GM12878 (cell line): ENCODE results near the gene MESP2.

Experiments used
- BCL3 ChIP-seq: IDR thresholded peaks from 2 replicates; pipeline ENCODE4 v1.6.1; 2011; ENCODE audit warnings: borderline replicate concordance, low read depth, mild to moderate bottlenecking, moderate library complexity, low read length; ENCODE audit not compliant: insufficient read depth, poor library complexity, severe bottlenecking
- CHD2 ChIP-seq: IDR thresholded peaks from 2 replicates; pipeline ENCODE4 v1.6.1; 2011; ENCODE audit warnings: low read depth, low read length, improper control_type of control experiment, borderline replicate concordance
- CTCF ChIP-seq, 3 experiments: IDR thresholded peaks in 2 of 3; conservative IDR thresholded peaks in 1 of 3; 2 replicates each; pipeline ENCODE4 v1.5.1; 2011; ENCODE audit warnings: low read depth in 3 of 3, low read length in 3 of 3, mild to moderate bottlenecking in 3 of 3, control low read depth in 2 of 3, moderate library complexity in 2 of 3, inconsistent platforms in 1 of 3, mixed read lengths in 1 of 3; ENCODE audit not compliant: control insufficient read depth in 2 of 3, insufficient read depth in 1 of 3; ENCODE audit errors: extremely low read depth in 1 of 3
- EED ChIP-seq: sonication (generic); IDR thresholded peaks from 2 replicates; pipeline ENCODE4 v1.6.1; 2016; ENCODE audit warnings: antibody characterized with exemption, low read depth
- EZH2 ChIP-seq: IDR thresholded peaks from 2 replicates; pipeline ENCODE4 v1.6.1; 2012; ENCODE audit warnings: low read depth, mild to moderate bottlenecking, control low read depth, inconsistent platforms, low read length, borderline replicate concordance; ENCODE audit not compliant: control insufficient read depth
- GATAD2B ChIP-seq: fragments of 450-650 bp; conservative IDR thresholded peaks from 2 replicates; pipeline ENCODE4 v1.6.1; 2017; ENCODE audit warnings: low read depth, mild to moderate bottlenecking, moderate library complexity
- HDAC6 ChIP-seq: fragments of 200-600 bp; sonication (generic); IDR thresholded peaks from one replicate; pipeline ENCODE4 v1.8.0; 2017; ENCODE audit warnings: antibody characterized with exemption; ENCODE audit not compliant: unreplicated experiment
- MAX ChIP-seq: IDR thresholded peaks from 2 replicates; pipeline ENCODE4 v1.6.1; 2012; ENCODE audit warnings: low read depth, low read length, improper control_type of control experiment
- NFIC ChIP-seq: IDR thresholded peaks from 2 replicates; pipeline ENCODE4 v1.6.1; 2012; ENCODE audit warnings: low read depth, mild to moderate bottlenecking, inconsistent platforms, low read length, moderate library complexity
- POLR2AphosphoS5 ChIP-seq: IDR thresholded peaks from 2 replicates; pipeline ENCODE4 v1.6.1; 2011; ENCODE audit warnings: mild to moderate bottlenecking, low read length, inconsistent platforms
- RAD21 ChIP-seq: IDR thresholded peaks from 2 replicates; pipeline ENCODE4 v1.6.1; 2011; ENCODE audit warnings: mild to moderate bottlenecking, low read depth, low read length, moderate library complexity; ENCODE audit not compliant: insufficient read depth
- RCOR1 ChIP-seq: conservative IDR thresholded peaks from 2 replicates; pipeline ENCODE4 v1.6.1; 2012; ENCODE audit warnings: low read depth, low read length, improper control_type of control experiment
- ZNF24 ChIP-seq: fragments of 450-650 bp; IDR thresholded peaks from 2 replicates; pipeline ENCODE4 v1.6.1; 2017; ENCODE audit warnings: antibody characterized with exemption, mild to moderate bottlenecking

- TF ChIP-seq MAX: no peak
- no peak for TF ChIP-seq EED
- TF ChIP-seq ZNF24: no peak
- TF ChIP-seq GATAD2B: no peak
- TF ChIP-seq HDAC6: no peak
- TF ChIP-seq CHD2: no peak
- no peak for TF ChIP-seq EZH2
- TF ChIP-seq POLR2AphosphoS5: no peak
- no peak for TF ChIP-seq BCL3
- no peak for TF ChIP-seq RCOR1
- no peak for TF ChIP-seq CTCF (IDR thresholded peaks at IDR 0.05 in 2 of 3, conservative IDR thresholded peaks at IDR 0.05 in 1 of 3; ENCODE audit: control insufficient read depth in 2 of 3, extremely low read depth in 1 of 3, insufficient read depth in 1 of 3, low read depth in 3 of 3, low read length in 3 of 3)
- no peak for TF ChIP-seq NFIC
- TF ChIP-seq RAD21: no peak
Measured at GRCh38 chr15:89813381-89814111, 37.4 kb downstream of the MESP2 start.
